SU-DHL-6 (cell line): ENCODE data around the gene HLTF.

Experiments
- H2AFZ ChIP-seq: fragments of 200-600 bp; sonication (generic); 2 replicates; pipeline ENCODE4 v1.6.1; 2014; ENCODE audit warnings: low read depth, mild to moderate bottlenecking, moderate library complexity, mixed read lengths, antibody characterized with exemption, low read length; ENCODE audit not compliant: severe bottlenecking
- H3F3A ChIP-seq: fragments of 200-600 bp; shearing (Covaris generic); 2 replicates; pipeline ENCODE4 v1.6.0; 2016; ENCODE audit warnings: antibody characterized with exemption, mild to moderate bottlenecking; ENCODE audit not compliant: insufficient read depth
- H3K27ac ChIP-seq: fragments of 200-600 bp; sonication (generic); 2 replicates; pipeline ENCODE4 v1.5.1; 2016; ENCODE audit warnings: low read depth, mild to moderate bottlenecking, low read length, moderate library complexity, mixed read lengths
- H3K27me3 ChIP-seq: fragments of 200-600 bp; sonication (generic), shearing (Covaris generic); 2 replicates; pipeline ENCODE4 v1.6.0; 2014; ENCODE audit warnings: mild to moderate bottlenecking, low read length
- H3K36me3 ChIP-seq: fragments of 200-600 bp; sonication (generic); 2 replicates; pipeline ENCODE4 v1.6.1; 2014; ENCODE audit warnings: mild to moderate bottlenecking, low read length, mixed read lengths
- H3K4me2 ChIP-seq: fragments of 300-600, 200-600 bp; shearing (Covaris generic), sonication (generic); 2 replicates; pipeline ENCODE4 v1.6.0; 2014; ENCODE audit warnings: low read length, low read depth, mild to moderate bottlenecking; ENCODE audit not compliant: poor library complexity, severe bottlenecking
- H3K4me3 ChIP-seq: fragments of 200-600 bp; sonication (generic); 2 replicates; pipeline ENCODE4 v1.5.1; 2014; ENCODE audit warnings: antibody characterized with exemption, low read length, mild to moderate bottlenecking, mixed read lengths; ENCODE audit not compliant: insufficient read depth, poor library complexity, severe bottlenecking
- H3K79me2 ChIP-seq: fragments of 200-600 bp; sonication (generic); 2 replicates; pipeline ENCODE4 v1.6.1; 2014; ENCODE audit warnings: mild to moderate bottlenecking, low read length, moderate library complexity; ENCODE audit not compliant: insufficient read depth
- H3K9ac ChIP-seq: fragments of 200-600 bp; sonication (generic); 2 replicates; pipeline ENCODE4 v1.7.0; 2014; ENCODE audit warnings: mild to moderate bottlenecking, low read length
- H3K9me2 ChIP-seq: fragments of 200-600 bp; sonication (generic); replicated peaks from 2 replicates; pipeline ENCODE4 v1.6.1; 2014; ENCODE audit warnings: low read length; ENCODE audit not compliant: insufficient read depth
- H3K9me3 ChIP-seq: fragments of 200-600 bp; sonication (generic); 2 replicates; pipeline ENCODE4 v1.6.1; 2014; ENCODE audit warnings: low read length, mixed read lengths; ENCODE audit not compliant: insufficient read depth
- H4K20me1 ChIP-seq: fragments of 200-600 bp; sonication (generic); 2 replicates; pipeline ENCODE4 v1.6.1; 2014; ENCODE audit warnings: low read depth, mild to moderate bottlenecking, antibody characterized with exemption, low read length, moderate library complexity, mixed read lengths
- EZH2phosphoT487 ChIP-seq: fragments of 200-600 bp; sonication (generic), shearing (Covaris generic); conservative IDR thresholded peaks from 2 replicates; pipeline ENCODE4 v1.6.1; 2018; ENCODE audit warnings: mild to moderate bottlenecking, antibody characterized with exemption, low read length, moderate library complexity, mixed read lengths
- TF ChIP-seq, protein P1 (sequence below): fragments of 200-600 bp; sonication (generic); IDR thresholded peaks from one replicate; pipeline ENCODE4 v1.5.1; 2017; ENCODE audit warnings: antibody characterized with exemption, mild to moderate bottlenecking, low read length, moderate library complexity; ENCODE audit not compliant: insufficient read depth, poor library complexity, severe bottlenecking

HLTF gene

DNA sequence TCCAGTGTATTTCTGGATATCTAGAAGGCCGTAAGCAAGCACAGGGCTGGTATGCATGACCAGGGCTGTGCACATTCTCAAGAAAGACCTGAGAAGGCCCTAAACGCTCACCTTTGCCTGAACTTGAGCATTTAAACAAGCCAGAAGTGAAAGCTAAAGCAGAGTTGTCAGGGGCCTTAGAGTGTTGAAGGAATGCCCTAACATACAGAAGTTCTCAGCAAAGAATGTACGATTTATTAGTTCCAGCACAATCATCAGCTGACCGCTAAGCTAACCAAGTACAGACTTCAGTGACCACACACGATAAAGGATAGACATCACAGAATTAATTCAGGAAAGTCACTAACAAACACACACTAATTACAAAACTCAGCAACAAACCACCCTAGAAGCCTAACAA lies 8.7 kb downstream of the HLTF start:
- Histone ChIP-seq H3K27ac (no peak overlapping the region), H3K4me3 (no peak overlapping the region), H4K20me1 (peaks cover 7% of the 10 kb centered on the region; the same call in 1 of the 2 replicates), H3K36me3 (peaks cover 41% of the 10 kb centered on the region), H3K9ac (no peak overlapping the region), H2AFZ (no peak overlapping the region), H3K79me2 (peaks cover 56% of the 10 kb centered on the region), H3K4me2 (no peak overlapping the region), H3K27me3 (no peaks in the 10 kb centered on the region), H3F3A (no peaks in the 10 kb centered on the region), H3K9me3 (no peaks in the 10 kb centered on the region), H3K9me2 (no peaks in the 10 kb centered on the region)
- TF ChIP-seq EZH2phosphoT487, result no peak
- TF ChIP-seq, protein P1, sequence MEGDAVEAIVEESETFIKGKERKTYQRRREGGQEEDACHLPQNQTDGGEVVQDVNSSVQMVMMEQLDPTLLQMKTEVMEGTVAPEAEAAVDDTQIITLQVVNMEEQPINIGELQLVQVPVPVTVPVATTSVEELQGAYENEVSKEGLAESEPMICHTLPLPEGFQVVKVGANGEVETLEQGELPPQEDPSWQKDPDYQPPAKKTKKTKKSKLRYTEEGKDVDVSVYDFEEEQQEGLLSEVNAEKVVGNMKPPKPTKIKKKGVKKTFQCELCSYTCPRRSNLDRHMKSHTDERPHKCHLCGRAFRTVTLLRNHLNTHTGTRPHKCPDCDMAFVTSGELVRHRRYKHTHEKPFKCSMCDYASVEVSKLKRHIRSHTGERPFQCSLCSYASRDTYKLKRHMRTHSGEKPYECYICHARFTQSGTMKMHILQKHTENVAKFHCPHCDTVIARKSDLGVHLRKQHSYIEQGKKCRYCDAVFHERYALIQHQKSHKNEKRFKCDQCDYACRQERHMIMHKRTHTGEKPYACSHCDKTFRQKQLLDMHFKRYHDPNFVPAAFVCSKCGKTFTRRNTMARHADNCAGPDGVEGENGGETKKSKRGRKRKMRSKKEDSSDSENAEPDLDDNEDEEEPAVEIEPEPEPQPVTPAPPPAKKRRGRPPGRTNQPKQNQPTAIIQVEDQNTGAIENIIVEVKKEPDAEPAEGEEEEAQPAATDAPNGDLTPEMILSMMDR, result no peak

GRCh38 chr3:149067883-149068282 lies 18.4 kb downstream of the HLTF start:
- H2AFZ ChIP-seq, result no peak overlapping the region
- no peaks in the 10 kb centered on the region for H3K79me2 ChIP-seq
- peaks cover 41% of the 10 kb centered on the region for H3K36me3 ChIP-seq
- H3K9me2 ChIP-seq, result no peaks in the 10 kb centered on the region
- no peak overlapping the region for H3K4me2 ChIP-seq
- H3K4me3 ChIP-seq, result no peak overlapping the region
- no peaks in the 10 kb centered on the region for H4K20me1 ChIP-seq
- no peak overlapping the region for H3K9ac ChIP-seq
- TF ChIP-seq EZH2phosphoT487, result no peak
- TF ChIP-seq, protein P1, result no peak
- H3F3A ChIP-seq, result no peaks in the 10 kb centered on the region
- no peaks in the 10 kb centered on the region for H3K27me3 ChIP-seq
- H3K27ac ChIP-seq, result no peak overlapping the region
- H3K9me3 ChIP-seq, result no peaks in the 10 kb centered on the region

GRCh38 chr3:149061776-149062175 lies 24.6 kb downstream of the HLTF start:
- H3K79me2 ChIP-seq, result no peaks in the 10 kb centered on the region
- no peak for TF ChIP-seq EZH2phosphoT487
- TF ChIP-seq, protein P1, result no peak
- H3K36me3 ChIP-seq, result peaks cover 46% of the 10 kb centered on the region
- H3K9me3 ChIP-seq, result no peaks in the 10 kb centered on the region
- H2AFZ ChIP-seq, result no peak overlapping the region
- no peak overlapping the region for H3K9ac ChIP-seq
- no peaks in the 10 kb centered on the region for H4K20me1 ChIP-seq
- H3K27ac ChIP-seq, result no peak overlapping the region
- no peak overlapping the region for H3K4me3 ChIP-seq
- H3F3A ChIP-seq, result 0 out of 2 replicates have a peak, but pooled peaks cover 3% of the 10 kb centered on the region
- no peaks in the 10 kb centered on the region for H3K9me2 ChIP-seq
- no peaks in the 10 kb centered on the region for H3K27me3 ChIP-seq
- no peak overlapping the region for H3K4me2 ChIP-seq
